K562 (cell line): Measurements from ENCODE around the gene WWC2. TPM values are rescaled to one million over a fixed set of nuclear protein-coding genes. Genes with fewer than 3 reads are reported as not detected.
A peak's percentile ranks its signal among the peaks of the same experiment; 100 is the strongest.

Experiments
- MAFK ChIP-seq: IDR thresholded peaks from 2 replicates; pipeline ENCODE4 v1.6.1; 2011; ENCODE audit warnings: low read length, improper control_type of control experiment
- polyA plus RNA-seq, 8 experiments: library from polyadenylated mRNA; depleted of rRNA in 4 of 8; stranded (reverse) in 5 of 8; unstranded in 3 of 8; fragments of >200 nt; fragmentation: Nextera tagmentation in 2 of 8; fragmentation: Illumina TruSeq in 1 of 8; extraction: Ambion mirVana in 2 of 8; extraction: Trizol in 1 of 8; gene quantifications; 2 replicates each; pipeline versions ENCODE4 v1.2.1 to v1.2.3, GENCODE V29; 2011 to 2014; ENCODE audit warnings: inconsistent platforms in 1 of 8, missing spikeins in 1 of 8
- total RNA-seq, 7 experiments: library from RNA; depleted of rRNA in 6 of 7; stranded (reverse); fragments of >200 nt in 6 of 7; fragmentation: Illumina TruSeq in 2 of 7; extraction: Trizol in 2 of 7; gene quantifications; 2 replicates each; pipeline versions ENCODE4 v1.2.1 to v1.2.3, GENCODE V29; 2011 to 2021; ENCODE audit warnings: low replicate concordance in 1 of 7
- TF ChIP-seq, protein P1 (sequence below): fragments of 450-650 bp; IDR thresholded peaks from 2 replicates; pipeline ENCODE4 v1.6.1; 2016; ENCODE audit warnings: mild to moderate bottlenecking, moderate library complexity
- TF ChIP-seq, protein P2 (sequence below): sonication (generic); formaldehyde crosslinking; IDR thresholded peaks from 2 replicates; pipeline ENCODE4 v1.8.0; 2023; ENCODE audit warnings: mild to moderate bottlenecking, missing genetic modification reagents

Gene WWC2
- total and polyA plus RNA-seq, 9 of the 15 experiments (the other 6 are each of a cell fraction or from before 2014, with no cell fraction given) = 3.7 to 39.4 (median 19.6) TPM

DNA sequence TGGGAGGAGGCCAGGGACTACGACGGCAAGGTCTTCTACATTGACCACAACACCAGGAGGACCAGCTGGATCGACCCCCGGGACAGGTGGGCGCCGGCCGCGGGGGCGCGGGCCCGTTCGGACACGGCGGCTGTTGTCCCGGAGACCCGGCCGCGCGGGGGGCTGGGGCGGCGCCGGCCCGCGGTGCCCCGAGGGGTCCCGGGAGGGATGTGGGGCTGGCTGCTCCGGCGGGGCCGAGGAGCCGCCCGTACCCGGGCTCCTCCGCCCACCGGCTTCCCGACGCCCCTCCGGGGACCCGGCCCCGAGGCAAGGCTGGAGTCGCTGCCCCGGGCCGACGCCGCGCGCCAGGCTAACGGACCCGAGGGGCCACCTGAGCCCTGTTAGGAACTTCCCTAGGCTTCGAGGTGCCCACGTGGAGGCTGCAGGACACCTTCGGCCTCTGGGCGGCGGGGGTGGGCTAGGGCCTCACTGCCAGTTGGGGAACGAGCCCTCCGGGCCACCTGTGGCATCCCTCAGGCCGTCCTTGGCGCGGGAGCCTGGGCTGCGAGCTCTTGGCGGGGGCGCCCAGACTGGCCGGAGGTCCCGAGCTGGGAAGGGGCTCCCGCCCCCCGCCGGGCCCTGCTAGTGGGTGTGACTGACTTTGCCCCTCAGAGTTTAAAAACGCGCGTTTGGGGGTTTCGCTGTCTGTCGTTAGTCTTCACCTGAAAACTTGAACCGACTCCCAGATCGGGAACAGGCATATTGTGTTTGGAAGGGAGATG, 660 bp downstream of the WWC2 start (continued):
- TF ChIP-seq, protein P1, sequence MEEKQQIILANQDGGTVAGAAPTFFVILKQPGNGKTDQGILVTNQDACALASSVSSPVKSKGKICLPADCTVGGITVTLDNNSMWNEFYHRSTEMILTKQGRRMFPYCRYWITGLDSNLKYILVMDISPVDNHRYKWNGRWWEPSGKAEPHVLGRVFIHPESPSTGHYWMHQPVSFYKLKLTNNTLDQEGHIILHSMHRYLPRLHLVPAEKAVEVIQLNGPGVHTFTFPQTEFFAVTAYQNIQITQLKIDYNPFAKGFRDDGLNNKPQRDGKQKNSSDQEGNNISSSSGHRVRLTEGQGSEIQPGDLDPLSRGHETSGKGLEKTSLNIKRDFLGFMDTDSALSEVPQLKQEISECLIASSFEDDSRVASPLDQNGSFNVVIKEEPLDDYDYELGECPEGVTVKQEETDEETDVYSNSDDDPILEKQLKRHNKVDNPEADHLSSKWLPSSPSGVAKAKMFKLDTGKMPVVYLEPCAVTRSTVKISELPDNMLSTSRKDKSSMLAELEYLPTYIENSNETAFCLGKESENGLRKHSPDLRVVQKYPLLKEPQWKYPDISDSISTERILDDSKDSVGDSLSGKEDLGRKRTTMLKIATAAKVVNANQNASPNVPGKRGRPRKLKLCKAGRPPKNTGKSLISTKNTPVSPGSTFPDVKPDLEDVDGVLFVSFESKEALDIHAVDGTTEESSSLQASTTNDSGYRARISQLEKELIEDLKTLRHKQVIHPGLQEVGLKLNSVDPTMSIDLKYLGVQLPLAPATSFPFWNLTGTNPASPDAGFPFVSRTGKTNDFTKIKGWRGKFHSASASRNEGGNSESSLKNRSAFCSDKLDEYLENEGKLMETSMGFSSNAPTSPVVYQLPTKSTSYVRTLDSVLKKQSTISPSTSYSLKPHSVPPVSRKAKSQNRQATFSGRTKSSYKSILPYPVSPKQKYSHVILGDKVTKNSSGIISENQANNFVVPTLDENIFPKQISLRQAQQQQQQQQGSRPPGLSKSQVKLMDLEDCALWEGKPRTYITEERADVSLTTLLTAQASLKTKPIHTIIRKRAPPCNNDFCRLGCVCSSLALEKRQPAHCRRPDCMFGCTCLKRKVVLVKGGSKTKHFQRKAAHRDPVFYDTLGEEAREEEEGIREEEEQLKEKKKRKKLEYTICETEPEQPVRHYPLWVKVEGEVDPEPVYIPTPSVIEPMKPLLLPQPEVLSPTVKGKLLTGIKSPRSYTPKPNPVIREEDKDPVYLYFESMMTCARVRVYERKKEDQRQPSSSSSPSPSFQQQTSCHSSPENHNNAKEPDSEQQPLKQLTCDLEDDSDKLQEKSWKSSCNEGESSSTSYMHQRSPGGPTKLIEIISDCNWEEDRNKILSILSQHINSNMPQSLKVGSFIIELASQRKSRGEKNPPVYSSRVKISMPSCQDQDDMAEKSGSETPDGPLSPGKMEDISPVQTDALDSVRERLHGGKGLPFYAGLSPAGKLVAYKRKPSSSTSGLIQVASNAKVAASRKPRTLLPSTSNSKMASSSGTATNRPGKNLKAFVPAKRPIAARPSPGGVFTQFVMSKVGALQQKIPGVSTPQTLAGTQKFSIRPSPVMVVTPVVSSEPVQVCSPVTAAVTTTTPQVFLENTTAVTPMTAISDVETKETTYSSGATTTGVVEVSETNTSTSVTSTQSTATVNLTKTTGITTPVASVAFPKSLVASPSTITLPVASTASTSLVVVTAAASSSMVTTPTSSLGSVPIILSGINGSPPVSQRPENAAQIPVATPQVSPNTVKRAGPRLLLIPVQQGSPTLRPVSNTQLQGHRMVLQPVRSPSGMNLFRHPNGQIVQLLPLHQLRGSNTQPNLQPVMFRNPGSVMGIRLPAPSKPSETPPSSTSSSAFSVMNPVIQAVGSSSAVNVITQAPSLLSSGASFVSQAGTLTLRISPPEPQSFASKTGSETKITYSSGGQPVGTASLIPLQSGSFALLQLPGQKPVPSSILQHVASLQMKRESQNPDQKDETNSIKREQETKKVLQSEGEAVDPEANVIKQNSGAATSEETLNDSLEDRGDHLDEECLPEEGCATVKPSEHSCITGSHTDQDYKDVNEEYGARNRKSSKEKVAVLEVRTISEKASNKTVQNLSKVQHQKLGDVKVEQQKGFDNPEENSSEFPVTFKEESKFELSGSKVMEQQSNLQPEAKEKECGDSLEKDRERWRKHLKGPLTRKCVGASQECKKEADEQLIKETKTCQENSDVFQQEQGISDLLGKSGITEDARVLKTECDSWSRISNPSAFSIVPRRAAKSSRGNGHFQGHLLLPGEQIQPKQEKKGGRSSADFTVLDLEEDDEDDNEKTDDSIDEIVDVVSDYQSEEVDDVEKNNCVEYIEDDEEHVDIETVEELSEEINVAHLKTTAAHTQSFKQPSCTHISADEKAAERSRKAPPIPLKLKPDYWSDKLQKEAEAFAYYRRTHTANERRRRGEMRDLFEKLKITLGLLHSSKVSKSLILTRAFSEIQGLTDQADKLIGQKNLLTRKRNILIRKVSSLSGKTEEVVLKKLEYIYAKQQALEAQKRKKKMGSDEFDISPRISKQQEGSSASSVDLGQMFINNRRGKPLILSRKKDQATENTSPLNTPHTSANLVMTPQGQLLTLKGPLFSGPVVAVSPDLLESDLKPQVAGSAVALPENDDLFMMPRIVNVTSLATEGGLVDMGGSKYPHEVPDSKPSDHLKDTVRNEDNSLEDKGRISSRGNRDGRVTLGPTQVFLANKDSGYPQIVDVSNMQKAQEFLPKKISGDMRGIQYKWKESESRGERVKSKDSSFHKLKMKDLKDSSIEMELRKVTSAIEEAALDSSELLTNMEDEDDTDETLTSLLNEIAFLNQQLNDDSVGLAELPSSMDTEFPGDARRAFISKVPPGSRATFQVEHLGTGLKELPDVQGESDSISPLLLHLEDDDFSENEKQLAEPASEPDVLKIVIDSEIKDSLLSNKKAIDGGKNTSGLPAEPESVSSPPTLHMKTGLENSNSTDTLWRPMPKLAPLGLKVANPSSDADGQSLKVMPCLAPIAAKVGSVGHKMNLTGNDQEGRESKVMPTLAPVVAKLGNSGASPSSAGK = peak; percentile 64; the same call in 1 of the 2 replicates
- no peak for TF ChIP-seq MAFK
- TF ChIP-seq, protein P2, sequence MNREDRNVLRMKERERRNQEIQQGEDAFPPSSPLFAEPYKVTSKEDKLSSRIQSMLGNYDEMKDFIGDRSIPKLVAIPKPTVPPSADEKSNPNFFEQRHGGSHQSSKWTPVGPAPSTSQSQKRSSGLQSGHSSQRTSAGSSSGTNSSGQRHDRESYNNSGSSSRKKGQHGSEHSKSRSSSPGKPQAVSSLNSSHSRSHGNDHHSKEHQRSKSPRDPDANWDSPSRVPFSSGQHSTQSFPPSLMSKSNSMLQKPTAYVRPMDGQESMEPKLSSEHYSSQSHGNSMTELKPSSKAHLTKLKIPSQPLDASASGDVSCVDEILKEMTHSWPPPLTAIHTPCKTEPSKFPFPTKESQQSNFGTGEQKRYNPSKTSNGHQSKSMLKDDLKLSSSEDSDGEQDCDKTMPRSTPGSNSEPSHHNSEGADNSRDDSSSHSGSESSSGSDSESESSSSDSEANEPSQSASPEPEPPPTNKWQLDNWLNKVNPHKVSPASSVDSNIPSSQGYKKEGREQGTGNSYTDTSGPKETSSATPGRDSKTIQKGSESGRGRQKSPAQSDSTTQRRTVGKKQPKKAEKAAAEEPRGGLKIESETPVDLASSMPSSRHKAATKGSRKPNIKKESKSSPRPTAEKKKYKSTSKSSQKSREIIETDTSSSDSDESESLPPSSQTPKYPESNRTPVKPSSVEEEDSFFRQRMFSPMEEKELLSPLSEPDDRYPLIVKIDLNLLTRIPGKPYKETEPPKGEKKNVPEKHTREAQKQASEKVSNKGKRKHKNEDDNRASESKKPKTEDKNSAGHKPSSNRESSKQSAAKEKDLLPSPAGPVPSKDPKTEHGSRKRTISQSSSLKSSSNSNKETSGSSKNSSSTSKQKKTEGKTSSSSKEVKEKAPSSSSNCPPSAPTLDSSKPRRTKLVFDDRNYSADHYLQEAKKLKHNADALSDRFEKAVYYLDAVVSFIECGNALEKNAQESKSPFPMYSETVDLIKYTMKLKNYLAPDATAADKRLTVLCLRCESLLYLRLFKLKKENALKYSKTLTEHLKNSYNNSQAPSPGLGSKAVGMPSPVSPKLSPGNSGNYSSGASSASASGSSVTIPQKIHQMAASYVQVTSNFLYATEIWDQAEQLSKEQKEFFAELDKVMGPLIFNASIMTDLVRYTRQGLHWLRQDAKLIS = 0 out of 2 replicates have a peak, but pooled peaks have one; percentile 57
